ENCODE results near the gene RAB40C.
A peak's percentile ranks its signal among the peaks of the same experiment; 100 is the strongest.
"Not testable (repeated sequence)": the region's sequence is repeated elsewhere in the genome, so short reads cannot be mapped to it uniquely, and the experiment has no call there.

The RAB40C gene

DNA sequence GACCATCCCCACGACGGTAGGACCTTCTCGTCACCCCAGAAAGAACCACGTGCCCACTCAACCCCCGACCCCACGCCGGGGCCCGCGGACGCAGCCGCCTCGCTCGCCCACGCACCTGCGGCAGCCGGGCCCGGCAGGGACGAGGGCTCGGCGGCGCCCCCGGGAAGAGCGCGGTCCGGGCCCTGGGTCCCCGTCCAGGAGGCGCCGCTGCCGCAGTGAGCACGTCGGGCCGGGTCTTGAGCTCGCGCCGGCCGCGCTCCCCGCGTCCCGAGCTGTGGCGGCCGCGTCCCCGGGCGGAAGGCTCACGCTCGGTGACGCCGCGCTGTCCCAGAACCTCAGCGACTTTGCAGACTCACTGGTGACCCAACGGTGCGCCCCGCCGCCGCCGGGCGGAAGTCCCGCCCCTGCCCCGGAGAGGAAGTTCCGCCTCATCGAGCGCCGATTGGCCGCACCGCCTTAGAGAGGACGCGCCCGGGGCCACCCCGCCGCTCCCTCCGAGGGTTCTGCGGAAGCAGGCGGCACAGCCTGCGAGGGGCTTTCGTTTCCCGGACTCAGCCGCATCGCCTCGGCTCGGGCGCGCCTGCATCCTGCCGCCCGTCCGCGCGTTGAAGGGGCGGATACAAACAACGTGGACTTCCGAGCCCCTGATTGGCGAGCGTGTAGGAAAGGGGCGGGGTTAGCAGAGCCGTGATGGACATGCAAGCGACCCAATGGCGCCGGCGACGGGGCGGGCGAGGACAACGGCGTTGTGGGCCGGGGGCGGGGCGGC lies 793 bp upstream of the RAB40C start:
- peak; percentile 95 to 100 (median 96) for DNase-seq (ENCODE audit: low read depth in 3 of 3)

DNA sequence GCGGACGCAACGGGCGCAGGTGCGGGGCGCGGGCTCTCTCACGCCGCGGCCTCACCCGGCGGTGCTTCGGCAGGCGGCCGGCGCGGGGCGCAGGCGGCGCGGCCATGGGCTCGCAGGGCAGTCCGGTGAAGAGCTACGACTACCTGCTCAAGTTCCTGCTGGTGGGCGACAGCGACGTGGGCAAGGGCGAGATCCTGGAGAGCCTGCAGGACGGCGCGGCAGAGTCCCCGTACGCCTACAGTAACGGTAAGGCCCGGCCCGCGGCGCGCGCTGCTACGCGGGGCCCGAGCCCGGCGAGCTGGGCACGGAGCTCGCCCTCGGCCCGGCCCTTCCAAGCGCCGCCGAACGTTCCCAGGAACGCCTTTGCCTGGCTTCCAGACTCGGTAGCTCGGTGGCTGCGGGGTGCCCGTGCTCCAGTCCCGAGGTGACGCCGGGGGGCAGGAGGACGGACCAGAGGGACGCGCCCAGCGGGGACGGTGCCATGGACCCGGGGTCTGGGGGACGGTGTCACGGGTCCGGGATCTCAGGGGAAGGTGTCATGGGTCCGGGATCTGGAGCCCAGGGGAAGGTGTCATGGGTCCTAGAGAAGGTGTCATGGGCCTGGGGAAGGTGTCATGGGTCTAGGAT lies 435 bp downstream of the RAB40C start:
- DNase-seq (ENCODE audit: low read depth in 3 of 3): no peak

DNA sequence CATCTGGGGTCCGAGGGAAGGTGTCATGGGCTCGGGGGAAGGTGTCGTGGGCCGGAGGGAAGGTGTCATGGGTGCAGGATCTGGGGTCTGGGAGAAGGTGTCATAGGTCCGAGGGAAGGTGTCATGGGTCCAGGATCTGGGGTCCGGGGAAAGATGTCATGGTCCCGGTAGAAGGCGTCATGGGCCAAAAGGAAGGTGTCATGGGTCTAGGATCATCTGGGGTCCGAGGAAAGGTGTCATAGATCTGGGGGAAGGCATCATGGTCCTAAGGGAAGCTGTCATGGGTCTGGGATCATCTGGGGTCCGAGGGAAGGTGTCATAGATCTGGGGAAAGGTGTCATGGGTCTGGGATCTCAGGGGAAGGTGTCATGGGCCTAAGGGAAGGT lies 942 bp downstream of the RAB40C start:
- no peak for DNase-seq (ENCODE audit: low read depth in 3 of 3)

DNA sequence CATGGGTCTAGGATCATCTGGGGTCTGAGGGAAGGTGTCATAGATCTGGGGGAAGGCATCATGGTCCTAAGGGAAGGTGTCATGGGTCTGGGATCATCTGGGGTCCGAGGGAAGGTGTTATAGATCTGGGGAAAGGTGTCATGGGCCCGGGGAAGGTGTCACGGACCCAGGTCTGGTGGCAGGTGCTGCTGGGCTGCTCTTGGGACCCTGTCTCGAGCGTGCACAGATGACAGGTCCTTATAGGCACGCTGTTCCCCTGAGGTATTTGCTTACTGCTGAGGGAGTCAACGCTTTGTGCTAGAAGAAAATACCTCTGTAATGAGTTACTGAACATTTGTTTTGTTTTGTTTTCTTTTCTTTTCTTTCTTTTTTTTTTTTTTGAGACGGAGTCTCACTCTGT lies 1.4 kb downstream of the RAB40C start:
- no peak for DNase-seq (ENCODE audit: low read depth in 3 of 3)

DNA sequence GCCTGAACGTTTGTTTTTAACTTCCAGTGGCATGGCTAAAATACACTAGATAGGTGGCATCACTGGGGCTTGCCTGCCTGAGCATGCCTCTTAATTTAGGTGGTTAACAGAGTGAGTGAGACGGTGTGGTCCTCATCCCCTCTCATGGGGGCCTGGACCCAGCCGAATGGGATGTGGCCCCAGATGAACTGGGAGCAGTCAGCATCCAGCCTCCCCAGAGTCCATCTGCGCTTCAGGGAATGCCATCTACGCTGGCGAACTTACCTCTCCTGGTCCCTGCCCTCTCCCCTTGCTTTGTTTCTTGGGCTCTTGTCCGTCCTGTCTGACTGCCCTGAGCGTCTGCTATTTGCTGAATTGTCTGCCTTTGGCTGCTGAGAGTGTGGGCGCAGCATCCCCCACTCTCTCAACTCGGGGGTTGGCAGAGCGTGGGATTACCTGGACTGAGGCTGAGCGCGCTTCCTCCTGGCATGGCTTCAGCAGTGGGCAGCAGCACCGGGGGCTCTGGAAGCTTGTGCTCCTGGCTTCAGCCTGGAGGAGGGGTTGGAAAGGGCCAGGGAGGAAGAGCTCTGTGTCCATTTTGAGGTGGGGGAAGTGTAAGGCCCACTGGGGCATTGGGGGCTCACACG lies 2.1 kb downstream of the RAB40C start:
- no peak for DNase-seq (ENCODE audit: low read depth in 3 of 3)

DNA sequence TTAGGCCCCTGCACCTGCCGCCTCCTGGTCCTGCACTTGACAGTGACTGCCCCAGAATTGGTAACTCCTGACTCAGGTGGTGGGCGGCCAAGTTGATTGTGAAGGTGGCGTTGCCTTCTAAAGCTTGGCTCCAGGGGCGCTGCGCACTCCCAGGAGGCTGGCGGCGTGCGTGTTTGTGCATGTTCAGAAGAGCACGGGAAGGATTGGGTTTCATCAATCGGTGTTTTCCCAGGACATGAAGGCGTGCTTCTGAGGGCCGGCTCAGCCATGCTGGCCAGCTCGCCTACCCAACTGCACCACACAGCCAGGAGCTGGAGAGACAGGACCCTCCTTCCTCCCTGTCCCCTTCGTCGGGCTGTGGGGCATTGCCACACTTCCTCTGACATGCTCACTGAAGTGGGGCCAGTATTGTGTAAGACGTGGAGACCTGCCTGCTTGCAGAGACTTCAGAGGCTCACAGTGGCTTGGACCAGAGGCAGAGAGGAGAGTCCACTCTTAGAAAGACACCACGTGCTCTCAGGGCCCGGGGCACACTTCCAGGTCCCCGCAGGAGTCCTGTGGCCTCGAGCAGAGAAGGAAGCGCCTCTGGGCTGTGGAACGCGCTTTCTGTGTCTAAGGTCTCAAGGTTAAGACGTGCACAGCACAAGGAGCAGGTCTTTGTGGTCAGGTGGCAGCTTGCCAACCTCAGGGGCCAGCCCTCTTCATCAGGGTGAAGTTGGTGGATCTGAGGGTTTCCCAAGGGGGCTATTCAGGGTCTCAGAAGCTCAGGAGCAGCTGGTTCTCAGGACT lies 2.8 kb downstream of the RAB40C start:
- DNase-seq (ENCODE audit: low read depth in 3 of 3): no peak

DNA sequence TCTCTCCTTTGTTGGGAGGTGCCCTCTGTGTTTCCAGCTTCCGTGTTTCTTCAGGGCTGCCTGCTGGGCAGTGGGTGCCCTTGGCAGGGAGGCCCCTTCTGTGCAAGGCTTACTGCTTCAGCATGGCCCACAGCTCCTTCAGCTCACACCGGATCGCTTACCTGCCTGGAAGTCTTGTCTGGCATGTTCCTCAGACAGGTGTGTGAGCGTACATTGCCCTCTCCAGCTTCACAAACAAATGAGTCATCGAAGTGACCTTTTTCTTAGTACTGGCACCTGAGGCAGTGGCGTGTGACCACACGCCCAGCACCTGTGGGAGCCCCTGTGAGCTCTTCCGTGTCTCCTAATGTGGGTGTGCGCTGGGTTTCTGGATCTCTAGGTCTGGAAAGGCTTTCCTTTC lies 3.5 kb downstream of the RAB40C start:
- DNase-seq (ENCODE audit: low read depth in 3 of 3): no peak

DNA sequence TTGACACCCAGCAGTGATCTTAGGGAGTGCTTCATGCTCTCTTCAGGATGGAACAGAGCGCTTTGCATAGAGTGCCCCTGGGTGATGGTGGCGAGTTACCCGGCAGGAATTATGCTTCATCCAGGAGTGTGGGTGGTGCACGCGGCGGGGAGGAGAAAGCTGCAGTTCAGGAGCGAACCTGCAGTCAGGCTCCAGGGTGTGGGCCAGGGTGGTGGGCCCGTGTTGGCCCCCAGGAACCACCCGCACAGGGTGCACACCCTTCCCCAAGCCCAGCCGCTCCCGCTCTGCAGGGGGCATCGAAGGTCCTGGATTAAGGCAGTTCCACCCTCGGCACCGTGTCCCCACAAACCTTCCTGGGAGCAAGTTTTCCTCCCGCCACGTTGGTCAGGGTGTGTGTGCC lies 3.9 kb downstream of the RAB40C start:
- no peak for DNase-seq (ENCODE audit: low read depth in 3 of 3)

DNA sequence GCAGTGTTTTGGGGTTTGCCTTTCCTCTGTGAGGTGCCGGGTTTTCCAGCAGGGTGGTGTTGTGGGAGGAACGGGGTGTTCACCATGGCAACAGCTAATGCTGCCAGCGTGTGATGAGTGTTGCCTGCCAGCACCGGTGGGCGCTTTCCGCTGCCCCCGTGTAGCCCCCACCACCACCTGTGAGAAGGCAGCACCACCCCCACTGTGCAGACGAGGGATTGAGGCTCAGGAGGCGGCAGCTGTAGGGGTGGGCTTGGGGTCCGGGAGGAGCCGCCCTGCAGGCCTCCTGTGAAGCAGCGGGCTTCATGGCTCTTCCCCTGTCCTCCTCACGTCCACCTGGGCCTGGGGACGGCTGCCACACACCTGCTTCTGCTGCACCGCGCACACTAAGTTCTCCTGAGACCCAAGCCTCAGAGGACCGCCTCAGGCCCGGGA lies 5.2 kb downstream of the RAB40C start:
- DNase-seq (ENCODE audit: low read depth in 3 of 3): no peak

DNA sequence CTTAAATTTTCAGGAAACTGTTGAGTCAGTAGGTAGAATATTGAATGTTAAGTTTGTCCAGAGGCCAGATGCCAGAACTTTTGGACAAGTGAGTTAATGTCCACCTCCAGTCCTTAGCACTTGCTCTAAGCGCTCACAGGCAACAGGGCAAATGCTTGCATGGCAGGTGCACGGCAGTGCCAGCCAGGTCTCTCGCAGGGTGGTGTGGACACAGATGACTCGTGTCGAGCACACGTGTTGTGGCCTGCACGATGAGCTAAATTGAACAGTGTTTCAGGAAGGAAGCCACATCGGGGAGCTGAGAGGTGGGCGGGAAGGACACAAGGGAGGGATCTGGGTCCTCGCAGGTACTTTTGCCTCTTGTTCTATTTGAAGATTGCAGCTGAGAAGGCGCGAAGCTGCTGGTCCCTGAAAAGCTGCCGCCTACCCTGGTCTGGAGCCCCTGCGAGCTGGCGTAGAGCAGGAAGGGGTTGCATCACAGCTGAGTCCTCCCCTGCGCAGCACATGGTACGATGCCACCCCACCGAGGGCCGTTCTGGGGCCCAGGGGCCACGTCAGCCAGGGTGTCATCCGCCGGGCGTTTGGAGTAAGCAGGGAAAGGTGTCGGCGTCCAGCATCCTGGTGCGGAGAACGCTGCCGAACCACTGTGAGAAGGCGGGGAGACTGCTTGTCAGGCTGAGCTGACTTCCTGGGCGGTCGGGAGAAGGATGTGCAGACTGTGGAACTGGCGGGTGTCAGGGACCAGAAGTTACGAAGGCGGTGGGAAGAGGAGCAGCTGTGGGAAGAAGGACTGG lies 6.3 kb downstream of the RAB40C start:
- DNase-seq (ENCODE audit: low read depth in 3 of 3): no peak

DNA sequence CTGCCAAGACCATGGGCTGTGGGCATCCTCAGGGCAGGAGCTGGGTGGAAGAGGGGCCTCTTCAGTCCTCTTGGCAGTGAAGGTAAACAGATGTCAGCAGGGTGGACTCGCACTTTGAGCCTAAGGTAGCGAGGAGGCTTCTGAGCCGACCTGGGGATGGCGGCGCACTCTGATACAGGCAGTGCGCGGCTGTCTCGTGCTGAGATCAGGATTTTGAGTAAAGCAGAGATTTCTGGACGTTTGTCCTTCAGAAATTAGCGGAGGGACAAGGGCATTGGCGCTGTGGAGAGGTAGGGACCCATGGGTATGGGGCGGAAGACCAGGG lies 6.8 kb downstream of the RAB40C start:
- no peak for DNase-seq (ENCODE audit: low read depth in 3 of 3)

DNA sequence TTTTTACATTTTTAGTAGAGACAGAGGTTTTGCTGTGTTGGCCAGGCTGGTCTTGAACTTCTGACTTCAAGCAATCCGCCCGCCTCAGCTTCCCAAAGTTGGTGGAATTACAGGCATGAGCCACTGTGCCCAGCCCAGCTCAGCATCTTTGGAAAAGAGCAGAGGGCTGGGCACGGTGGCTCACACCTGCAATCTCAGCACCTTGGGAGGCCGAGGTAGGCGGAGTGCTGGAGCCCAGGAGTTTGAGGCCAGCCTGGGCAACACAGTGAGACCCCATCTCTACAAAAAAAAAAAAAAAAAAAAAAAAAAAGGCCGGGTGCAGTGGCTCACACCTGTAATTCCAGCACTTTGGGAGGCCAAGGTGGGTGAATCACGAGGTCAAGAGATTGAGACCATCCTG lies 7.8 kb downstream of the RAB40C start:
- DNase-seq (ENCODE audit: low read depth in 3 of 3): not testable (repeated sequence)

DNA sequence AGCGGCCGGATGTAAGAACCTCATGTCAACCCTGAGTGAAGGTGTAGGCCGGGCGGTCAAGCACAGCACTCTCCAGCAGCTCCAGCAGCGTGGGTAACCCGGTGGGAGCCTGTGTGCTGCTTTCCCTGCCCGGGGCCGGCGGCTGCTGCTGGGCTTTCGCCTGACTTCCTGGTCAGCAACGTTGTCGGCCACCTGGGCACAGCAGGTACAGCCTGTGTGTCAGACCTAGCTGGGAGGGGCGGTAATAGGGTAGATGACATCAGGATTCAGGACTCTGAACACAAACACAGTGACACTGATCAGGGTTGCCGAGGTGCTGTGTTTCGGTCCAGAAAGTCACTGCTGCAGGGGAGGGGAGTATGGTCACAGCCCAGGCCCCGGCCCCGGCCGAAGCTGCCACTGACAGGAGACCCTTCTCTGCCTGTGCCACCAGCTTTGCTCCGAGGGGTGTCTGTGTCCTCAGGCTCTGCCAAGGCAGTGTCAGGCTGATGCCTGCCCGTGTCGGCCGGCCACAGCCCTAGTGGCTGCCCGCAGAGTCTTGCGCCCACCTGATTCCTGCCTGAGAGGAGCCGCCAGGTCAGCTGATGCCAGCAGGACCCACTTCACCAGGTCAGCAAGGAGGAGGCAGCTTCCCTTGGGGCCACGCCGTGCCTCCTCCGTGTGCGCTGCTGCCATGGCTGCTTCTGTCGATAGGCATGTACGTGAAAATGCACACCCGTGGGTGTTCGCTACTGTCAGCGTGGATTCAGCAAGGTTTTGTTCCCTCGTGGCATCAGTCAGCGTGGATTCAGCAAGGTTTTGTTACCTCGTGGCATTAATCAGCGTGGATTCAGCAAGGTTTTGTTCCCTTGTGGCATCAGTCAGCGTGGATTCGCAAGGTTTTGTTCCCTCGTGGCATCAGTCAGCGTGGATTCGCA lies 9.2 kb downstream of the RAB40C start:
- DNase-seq (ENCODE audit: low read depth in 3 of 3): no peak

DNA sequence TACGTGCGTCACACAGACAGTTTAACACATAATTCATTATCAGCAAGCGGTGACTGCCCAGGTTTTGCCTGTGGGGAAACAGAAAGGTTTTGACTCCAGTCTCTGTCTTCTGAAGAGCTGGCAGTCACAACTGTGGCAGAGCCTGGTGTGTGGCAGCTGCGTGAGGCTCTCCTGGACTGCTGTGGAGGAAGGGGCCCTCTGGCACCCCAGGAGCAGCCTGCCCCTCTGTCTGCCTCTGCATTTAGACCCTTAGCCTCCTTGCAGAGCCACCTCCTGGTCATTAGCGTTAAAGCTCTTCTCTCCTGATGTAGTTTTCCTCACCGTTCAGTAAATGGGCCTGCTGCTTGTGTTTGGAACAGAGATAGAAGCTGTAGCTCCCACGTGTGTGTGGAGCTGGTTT lies 10.9 kb downstream of the RAB40C start:
- DNase-seq (ENCODE audit: low read depth in 3 of 3): no peak

DNA sequence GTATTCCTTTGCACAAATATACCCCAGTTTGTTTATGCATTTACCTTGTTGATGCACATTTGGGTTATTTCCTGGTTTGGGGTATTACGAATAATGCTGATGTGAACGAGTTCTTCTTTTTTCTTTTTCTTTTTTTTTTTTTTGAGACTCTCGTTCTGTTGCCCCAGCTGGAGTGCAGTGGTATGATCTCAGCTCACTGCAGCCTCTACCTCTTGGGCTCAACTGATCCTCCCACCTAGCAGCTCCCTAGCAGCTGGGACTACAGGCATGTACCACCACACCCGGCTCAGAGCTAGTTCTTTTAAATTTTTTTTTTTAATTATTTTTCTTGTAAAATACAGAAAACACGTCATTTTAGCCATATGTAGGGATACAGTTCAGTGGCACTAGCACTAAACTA lies 14.1 kb downstream of the RAB40C start:
- no peak for DNase-seq (ENCODE audit: low read depth in 3 of 3)

DNA sequence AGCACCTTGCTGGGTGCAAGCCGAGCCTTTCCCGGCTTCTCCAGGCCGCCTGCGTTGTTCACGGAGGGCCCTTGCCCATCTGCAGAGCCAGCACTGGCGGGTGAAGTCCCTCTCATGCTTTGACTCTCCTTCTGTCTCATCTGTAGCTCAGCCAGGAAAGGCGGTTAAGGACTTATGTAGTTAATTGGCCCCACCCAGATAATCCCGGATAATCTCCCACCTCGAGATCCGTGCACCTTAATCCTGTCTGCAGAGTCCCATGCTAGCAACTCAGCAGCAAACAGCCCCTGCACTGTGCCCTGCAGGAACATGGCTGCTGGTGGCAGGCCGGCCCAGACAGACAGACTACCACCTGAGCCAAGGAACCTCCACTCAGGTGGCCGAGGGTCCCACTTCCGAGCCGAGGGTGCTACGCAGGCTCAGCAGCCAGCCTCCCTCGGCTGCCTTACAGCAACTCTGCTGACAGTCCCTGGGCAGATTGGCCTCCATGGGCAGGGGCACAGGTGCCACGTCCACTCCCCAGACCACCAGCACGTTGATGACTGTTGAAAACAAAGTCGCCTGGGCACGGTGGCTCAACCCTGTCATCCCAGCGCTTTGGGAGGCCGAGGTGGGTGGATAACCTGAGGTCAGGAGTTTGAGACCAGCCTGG lies 16.9 kb downstream of the RAB40C start:
- DNase-seq (ENCODE audit: low read depth in 3 of 3): no peak

DNA sequence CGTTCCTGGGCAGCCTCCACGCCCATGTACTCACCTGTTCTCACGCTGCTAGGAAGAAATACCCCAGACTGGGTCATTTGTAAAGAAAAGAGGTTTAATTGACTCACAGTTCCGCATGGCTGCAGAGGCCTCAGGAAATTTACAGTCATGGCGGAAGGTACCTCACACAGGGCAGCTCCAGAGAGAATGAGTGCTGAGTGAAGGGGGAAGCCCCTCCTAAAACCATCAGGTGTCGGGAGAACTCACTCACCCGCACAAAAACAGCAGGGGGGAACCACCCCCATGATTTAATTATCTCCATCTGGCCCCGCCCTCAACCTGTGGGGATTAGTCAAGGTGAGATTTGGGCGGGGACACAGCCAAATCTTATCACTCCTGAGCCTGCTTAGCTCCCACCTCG lies 18.2 kb downstream of the RAB40C start:
- no peak for DNase-seq (ENCODE audit: low read depth in 3 of 3)

DNA sequence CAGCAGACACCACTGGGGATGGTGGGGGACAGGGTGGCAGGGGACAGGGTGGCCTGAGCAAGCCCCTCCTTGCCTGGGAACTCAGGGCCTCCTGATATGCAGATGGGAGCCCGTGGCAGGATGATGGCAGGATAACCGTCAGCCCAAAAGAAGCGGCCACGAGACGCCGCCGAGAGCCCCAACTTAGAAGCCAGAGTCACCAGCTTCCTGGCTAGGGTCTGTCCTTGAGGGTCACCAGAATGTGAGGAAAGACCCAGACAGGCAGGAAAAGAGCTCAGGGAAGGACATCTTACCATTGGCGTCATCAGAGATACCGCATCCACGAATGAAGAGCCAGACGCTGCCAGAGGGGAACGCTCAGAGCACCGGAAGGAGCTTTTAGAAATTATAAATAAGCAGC lies 19.4 kb downstream of the RAB40C start:
- no peak for DNase-seq (ENCODE audit: low read depth in 3 of 3)

DNA sequence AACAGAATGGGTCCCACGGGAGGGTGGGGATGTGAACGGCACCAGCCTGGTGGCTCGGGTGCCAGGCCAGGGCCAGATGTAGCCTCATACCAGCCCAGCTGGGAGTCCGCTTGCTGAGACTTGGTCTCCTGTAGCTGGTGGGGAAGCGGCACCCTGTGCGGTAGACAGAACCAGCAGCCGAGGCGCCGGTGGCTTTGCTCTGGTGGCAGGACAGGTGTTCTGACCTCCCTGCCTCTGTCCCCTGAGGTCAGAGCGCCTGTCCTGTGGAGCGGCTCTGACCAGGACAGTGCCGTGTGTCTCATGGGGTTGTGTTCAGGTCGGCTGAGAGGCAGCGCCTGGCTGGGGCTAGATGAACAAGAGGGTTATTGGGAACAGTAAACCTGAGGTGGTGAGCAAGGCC lies 20.1 kb downstream of the RAB40C start:
- no peak for DNase-seq (ENCODE audit: low read depth in 3 of 3)

Measured in stimulated activated CD4-positive, alpha-beta T cell treated with anti-CD3 and anti-CD28 coated beads, TNF-alpha, amount 100 ng/mL, for 4 hours (primary cell).